AG04449 (cell line): ENCODE results near the gene CDK17.

ENCODE experiments used
- CTCF ChIA-PET: fragments of 350-600 bp; formaldehyde crosslinking; extraction: SDS; loops from one replicate; lab custom pipeline; 2021; ENCODE audit warnings: antibody characterized with exemption; lab: Yijun Ruan, JAX
- POLR2A ChIA-PET: fragments of 400-600, 350-600 bp; formaldehyde crosslinking; extraction: SDS; loops from one replicate; lab custom pipeline; 2020; ENCODE audit warnings: antibody characterized with exemption, inconsistent platforms; lab: Yijun Ruan, JAX
- DNase-seq: peaks from one replicate; pipeline ENCODE4 v3.0.0-alpha.2; 2010; ENCODE audit warnings: low read depth, low spot score
- H3K4me3 ChIP-seq: 2 replicates; pipeline ENCODE4 v1.5.1; 2011; ENCODE audit warnings: low read depth, mild to moderate bottlenecking, control low read depth, low read length
- TF ChIP-seq, protein P1 (sequence below): IDR thresholded peaks from one replicate; pipeline ENCODE4 v1.5.1; 2011; ENCODE audit warnings: mild to moderate bottlenecking, moderate library complexity, low read length, control low read depth, inconsistent platforms; ENCODE audit not compliant: insufficient read depth; ENCODE audit errors: missing control alignments

The CDK17 gene

DNA sequence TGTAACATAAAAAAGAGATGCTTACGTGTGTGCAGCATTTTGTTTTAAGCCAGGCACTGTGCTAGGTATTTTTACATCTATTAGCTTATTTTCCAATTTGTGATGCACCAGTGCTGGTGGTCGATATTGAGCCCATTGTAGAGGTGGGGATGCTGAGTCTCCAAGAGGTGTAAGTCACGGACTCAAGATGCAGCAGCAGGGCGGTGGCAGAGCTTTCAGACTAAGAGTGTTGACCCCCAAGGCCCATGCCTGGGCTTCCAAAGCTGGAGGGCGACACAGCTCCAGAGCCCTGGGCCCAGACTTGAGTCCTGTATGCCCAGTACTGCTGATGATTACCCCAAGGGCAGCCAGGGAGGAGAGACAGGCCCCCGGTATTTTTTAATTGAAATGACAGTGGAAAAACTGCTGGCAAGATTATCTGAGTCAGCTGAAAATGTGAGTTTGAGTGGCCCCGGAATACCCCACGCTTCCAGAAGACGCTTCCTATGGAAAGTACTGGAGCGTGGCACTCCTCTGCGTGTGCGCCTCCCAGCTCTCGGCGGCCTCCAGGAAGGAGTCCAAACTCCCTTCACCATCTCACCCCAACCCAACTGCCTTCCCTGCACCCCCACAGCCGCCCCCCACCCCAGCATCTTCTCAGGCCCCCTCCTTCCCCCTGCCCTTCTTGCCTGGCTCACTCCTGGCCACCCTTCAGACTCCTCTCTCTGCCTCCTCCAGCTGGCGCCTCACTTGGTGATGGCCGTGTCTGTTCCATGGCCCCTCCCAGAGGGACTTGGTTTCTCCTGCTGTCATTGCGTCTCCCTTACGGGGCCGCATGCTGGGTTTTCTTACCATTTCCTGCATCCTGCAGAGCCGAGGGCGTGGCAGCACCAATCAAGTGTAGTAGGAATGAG, 165.4 kb downstream of the CDK17 start:
- POLR2A ChIA-PET, result no interaction called here
- TF ChIP-seq, protein P1, sequence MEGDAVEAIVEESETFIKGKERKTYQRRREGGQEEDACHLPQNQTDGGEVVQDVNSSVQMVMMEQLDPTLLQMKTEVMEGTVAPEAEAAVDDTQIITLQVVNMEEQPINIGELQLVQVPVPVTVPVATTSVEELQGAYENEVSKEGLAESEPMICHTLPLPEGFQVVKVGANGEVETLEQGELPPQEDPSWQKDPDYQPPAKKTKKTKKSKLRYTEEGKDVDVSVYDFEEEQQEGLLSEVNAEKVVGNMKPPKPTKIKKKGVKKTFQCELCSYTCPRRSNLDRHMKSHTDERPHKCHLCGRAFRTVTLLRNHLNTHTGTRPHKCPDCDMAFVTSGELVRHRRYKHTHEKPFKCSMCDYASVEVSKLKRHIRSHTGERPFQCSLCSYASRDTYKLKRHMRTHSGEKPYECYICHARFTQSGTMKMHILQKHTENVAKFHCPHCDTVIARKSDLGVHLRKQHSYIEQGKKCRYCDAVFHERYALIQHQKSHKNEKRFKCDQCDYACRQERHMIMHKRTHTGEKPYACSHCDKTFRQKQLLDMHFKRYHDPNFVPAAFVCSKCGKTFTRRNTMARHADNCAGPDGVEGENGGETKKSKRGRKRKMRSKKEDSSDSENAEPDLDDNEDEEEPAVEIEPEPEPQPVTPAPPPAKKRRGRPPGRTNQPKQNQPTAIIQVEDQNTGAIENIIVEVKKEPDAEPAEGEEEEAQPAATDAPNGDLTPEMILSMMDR, result no peak
- no peak for DNase-seq
- H3K4me3 ChIP-seq, result no peak overlapping the region
- CTCF ChIA-PET, result interaction anchor here (0.6 to 3.4 kb wide), 5 partner anchors 12 to 282 kb away, joined by 3 to 9 read pairs (median 4); partner anchors contain the start of gene CDK17

DNA sequence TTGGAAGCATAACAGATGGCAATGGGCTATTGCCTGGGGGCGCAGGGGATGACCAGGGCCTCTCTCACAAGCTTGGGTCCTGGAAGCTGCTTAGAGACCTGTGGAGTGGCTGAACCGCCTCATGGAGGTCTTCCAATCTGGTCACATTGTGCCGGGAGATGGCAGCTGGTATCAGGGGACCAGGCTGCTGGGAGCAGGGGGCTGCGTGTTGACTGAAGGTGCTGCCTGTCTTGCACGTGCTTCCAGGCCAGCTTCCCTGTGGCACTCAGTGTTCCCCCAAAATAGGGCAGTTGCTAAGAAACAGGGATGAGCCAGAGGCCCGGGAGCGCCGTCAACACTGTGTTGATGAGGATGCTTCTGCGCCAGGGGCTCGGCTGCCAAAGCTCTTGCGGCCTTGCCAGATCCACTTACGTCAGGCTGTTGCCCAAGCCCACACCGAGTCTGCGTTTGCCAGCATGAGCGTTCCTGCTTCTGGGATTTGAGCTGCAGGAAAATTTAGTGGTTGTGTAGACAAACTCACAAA, 166.2 kb downstream of the CDK17 start:
- DNase-seq, result no peak
- H3K4me3 ChIP-seq, result no peak overlapping the region
- CTCF ChIA-PET, result interaction anchor here (0.6 to 3.4 kb wide), 5 partner anchors 11 to 282 kb away, joined by 3 to 12 read pairs (median 5); partner anchors contain the start of gene CDK17
- TF ChIP-seq, protein P1, result no peak
- POLR2A ChIA-PET, result no interaction called here

DNA sequence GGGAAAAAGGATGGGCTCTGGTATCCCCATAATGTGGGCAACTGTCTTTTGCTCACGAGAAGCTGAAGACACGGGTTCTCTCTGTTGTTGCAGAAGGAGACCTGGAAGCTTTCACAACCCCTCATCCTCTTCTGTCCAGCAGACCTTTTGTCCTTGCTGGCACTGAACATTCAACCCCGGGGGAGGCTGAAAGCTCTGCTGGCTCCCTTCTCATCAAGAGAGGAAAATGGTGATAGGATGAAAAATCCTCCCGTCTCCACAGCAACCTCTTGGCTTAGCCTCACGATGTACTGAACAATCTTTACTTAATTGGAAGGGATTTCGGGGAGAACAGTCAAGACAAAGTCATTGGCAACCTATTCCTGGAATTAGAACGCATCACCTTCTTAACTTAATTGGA, 167.1 kb downstream of the CDK17 start:
- DNase-seq, result no peak
- TF ChIP-seq, protein P1, result no peak
- CTCF ChIA-PET, result interaction anchor here (0.9 to 3.4 kb wide), 3 partner anchors 17 to 283 kb away, joined by 3 to 12 read pairs (median 9); no protein-coding TSS in a partner anchor
- no peak overlapping the region for H3K4me3 ChIP-seq
- POLR2A ChIA-PET, result no interaction called here

DNA sequence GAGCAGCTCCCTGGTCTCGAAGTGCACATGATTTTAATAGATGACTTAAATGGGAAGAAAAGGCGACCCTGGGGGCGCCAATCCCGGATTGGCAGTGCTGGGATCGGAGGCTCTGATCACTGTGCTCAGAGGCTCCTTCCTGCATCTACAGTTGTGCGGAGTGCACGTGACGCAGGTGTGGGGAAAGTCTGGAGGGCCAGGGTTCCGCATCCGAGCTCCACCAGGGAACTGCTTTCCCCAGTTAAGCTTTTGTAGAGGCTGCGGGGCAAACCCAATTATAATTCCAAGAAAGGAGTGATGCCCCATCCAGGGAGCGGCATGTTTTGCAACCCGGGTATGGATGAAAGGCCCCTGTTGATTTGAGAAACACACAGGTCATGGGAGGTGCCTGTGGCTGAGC, 169.6 kb downstream of the CDK17 start:
- ChIA-PET POLR2A (no interaction called here), CTCF (interaction anchor here (0.6 to 1.2 kb wide), 3 partner anchors 16 to 167 kb away, joined by 3 to 5 read pairs (median 3); no protein-coding TSS in a partner anchor)
- H3K4me3 ChIP-seq, result no peak overlapping the region
- TF ChIP-seq, protein P1, result no peak
- DNase-seq, result no peak

DNA sequence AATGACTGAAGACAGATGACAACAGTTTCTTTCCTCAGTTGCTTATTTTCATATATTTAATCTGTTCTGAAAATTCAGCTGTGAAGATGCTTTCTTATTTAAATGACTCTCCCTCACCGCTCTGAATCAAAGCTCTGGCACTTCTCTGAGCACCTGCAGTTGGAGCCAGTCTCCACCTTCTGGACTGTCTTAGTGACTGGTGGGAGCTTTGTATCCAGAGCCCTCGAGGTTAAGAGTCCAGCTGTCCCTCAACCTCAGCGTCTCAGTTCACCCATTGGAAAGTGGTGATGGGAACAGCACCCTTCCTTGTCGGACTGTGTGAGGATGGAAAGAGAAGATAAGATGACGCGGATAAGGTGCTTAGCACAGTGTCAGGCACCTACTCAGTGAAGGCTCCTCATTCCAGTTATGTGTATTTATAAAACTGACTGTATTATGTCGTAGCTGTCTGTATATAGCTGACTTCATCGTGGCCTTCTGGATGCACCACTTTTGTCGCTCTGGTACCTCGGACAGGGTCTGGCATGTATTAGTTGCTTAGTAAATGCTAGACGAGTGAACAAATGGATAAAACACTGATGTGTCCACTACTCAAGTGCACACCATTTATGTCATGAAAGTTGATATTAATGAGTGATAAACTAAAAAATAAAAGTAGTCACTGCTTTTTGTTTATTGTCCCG, 171.5 kb downstream of the CDK17 start:
- TF ChIP-seq, protein P1, result no peak
- ChIA-PET POLR2A (interaction anchor here (0.6 to 1.1 kb wide), 2 partner anchors 8 to 33 kb away, joined by 3 to 4 read pairs; no protein-coding TSS in a partner anchor), CTCF (interaction anchor here (0.8 to 1.2 kb wide), 3 partner anchors 10 to 288 kb away, joined by 3 to 5 read pairs (median 3); no protein-coding TSS in a partner anchor)
- DNase-seq, result no peak
- no peak overlapping the region for H3K4me3 ChIP-seq
